GM18909 (cell line): ENCODE measurements around the gene PSMB7.

ENCODE experiments used
- ATAC-seq: cut with Tn5 transposase; IDR thresholded peaks from one replicate; pipeline ENCODE4 v1.9.1; 2021; ENCODE audit warnings: mild to moderate bottlenecking; ENCODE audit not compliant: unreplicated experiment, poor library complexity

Gene PSMB7

GRCh38 chr9:124386201-124386600, 29.0 kb downstream of the PSMB7 start:
- no peak for ATAC-seq

DNA sequence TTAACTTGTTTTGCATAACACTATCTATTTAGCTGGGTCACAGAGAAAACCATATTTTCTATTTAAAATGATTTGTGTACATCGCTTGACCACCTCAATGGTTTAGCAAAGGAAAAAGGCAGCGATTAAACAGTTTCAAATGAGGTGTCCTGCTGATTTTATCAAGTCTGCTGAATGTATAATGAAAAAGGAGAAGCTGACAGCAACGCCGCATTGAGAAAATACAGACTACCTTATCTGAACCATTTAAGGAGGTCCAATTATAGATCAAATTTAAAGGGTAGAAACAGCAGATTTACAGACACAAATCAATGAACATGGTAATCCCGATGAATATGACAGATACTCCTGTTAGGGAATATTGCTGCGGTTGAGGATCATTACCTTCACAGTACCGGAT, 29.6 kb downstream of the PSMB7 start:
- ATAC-seq, result no peak

- no peak for ATAC-seq
Observed at GRCh38 chr9:124384846-124385245, 30.4 kb downstream of the PSMB7 start.

DNA sequence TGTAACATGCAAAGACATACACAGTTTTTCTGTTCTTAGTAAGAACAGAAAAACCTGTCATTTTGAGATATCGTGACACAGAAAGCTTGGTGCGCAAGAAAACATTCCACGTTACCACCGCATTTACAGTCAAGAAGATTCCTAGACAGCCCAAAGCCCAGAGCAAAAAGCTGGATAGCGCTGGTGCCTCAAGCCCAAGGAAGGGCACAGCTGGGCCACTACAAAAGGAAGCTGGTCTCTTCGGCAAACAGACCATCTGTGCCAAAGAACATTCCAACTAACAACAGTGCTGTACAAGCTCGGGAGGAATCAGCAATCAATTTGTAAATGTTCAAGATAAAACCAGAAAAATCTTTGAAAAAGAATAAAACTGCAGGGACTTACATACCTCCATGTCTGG, 31.0 kb downstream of the PSMB7 start:
- ATAC-seq, result no peak

GRCh38 chr9:124381170-124381945, 33.9 kb downstream of the PSMB7 start:
- no peak for ATAC-seq

DNA sequence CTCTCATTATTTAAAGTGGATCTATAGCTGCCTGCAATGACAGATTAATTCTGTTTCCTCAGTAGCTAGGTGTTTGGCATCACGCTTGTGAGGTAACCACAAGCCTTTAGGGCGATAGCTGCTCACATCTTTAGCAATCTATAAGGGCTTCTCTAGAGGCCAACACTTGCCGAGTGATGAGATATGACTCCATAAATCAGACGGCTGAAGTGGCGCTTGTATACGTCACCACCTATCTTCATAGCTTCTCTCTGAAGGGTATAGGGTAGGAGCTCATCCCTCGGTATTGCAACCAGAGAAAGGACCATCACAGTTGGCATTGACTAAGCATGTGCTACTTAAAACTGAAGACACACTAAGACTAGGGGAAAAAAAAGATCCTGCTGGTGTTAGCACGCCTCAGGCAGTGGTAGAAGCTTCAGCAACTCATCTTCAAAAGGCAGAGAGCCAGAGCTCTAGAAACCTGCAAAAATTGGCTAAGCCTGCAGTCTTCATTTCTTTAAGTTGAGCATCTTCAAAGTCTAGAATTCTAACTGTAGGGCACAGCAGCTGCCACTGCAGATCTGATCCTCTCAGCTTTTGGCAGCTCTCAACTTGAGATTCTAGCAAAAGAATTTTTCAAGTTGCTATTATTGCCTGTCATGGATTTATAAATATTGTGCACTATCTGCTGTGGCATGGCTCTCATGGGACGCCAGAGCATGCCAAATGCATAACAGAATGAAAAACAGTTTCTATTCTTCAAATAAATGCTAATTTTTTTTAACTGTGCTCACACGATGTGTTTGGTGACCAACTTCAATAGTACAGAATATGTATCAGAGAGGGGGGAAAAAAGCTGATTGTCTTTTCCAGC, 37.5 kb downstream of the PSMB7 start:
- ATAC-seq, result no peak

- ATAC-seq, result no peak
Observed at GRCh38 chr9:124376329-124376728, 38.9 kb downstream of the PSMB7 start.

GRCh38 chr9:124375726-124376125, 39.5 kb downstream of the PSMB7 start:
- no peak for ATAC-seq

- no peak for ATAC-seq
Observed at GRCh38 chr9:124373851-124374250, 41.4 kb downstream of the PSMB7 start.

DNA sequence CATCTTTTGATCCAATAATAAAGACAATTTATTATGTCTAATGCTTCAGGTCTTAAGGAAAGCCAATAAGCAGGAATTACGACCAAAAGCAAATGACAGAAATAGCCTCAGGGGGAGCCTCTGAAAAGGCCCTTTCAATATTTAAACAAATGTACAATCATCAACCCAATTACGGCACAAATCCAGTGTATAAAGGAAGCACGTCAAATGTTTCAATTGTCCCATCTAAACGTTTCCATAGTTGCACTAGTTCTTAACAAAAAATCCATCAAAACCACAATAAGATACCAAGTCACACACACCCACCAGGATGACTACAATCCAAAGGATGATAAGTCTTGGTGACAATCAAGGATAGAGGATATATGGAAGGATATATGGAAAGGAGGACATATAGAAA, 41.9 kb downstream of the PSMB7 start:
- ATAC-seq, result no peak

DNA sequence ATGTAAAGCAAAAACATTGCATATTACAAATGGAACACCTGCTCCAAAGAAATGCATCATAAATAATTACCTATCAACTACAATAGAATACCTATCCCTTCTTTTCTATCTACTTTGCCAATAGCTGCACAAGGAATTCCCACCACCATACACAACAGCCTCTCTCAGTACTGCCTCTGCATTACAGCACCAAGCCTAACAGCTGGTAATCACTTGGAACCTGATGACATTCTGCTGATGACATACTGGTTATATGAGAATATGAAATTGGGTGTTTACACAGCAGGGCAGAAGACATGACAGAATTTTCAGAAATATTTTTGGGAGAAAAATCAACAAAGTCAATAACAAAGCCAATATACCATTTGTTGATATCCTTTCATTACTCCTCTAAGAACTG, 43.2 kb downstream of the PSMB7 start:
- no peak for ATAC-seq

DNA sequence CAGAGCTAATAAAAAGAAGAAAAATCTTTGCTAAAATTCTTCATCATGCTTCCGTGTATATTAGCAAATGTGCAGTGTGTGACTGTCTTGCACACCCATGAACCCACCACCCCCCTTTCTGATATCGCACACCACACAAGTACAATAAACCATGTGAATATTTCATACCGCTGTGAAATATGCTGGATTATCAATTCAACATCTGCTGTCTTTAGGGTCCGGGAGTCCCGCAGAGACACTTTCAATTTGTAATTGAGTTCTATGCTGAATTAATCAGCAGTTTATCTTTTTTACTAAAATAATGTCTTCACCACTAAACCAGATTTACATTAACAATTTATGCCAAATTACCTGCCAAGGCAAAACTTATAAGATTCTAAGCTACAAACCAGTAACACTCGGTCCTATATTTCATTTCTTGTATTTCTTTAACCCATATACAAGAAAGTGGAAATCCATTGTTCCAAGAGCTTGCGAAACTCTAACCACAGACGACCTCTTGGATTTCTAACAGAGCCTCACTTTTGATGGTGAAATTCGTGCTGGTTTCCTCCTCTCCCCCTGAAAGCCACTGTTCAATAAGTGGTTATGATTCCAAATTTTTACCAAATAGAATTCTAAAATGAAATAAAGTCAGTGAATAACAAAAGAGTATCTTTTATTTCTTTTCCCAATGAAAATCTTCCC, 44.2 kb downstream of the PSMB7 start:
- no peak for ATAC-seq

GRCh38 chr9:124369231-124369797, 45.9 kb downstream of the PSMB7 start:
- ATAC-seq, result no peak

GRCh38 chr9:124368692-124369091, 46.5 kb downstream of the PSMB7 start:
- ATAC-seq, result no peak

DNA sequence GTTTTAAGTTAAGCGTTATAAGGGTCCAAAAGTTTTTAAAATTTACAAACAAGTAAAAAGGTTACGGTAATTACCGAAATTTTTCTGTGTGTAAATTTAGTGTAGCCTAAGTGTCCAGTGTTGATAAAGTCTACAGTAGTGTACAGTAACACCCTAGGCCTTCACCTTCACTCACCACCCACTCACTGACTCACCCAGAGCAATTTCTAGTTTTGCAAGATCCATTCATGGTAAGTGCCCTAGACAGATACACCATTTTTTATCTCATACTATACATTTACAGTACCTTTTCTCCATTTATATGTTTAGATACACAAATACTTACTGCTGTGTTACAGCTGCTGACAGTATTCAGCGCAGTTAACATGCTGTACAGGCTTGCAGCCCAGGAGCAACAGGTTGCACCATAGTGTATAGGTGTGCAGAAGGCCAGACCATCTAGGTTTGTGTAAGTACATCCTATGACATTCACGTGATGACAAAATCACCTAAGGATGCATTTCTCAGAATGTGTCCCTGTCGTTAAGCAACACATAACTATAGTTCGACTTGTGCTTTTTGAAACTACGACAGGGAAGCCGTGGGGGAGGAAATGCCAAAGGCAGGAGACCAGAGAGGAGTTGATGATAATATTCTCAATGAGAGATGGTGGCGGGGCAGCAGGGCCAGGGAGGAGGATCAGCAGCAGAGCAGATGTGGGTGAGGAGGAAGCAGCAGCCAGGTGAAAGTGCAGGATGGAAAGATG, 48.6 kb downstream of the PSMB7 start:
- ATAC-seq, result no peak

GRCh38 chr9:124365036-124365435, 50.2 kb downstream of the PSMB7 start:
- ATAC-seq, result no peak

DNA sequence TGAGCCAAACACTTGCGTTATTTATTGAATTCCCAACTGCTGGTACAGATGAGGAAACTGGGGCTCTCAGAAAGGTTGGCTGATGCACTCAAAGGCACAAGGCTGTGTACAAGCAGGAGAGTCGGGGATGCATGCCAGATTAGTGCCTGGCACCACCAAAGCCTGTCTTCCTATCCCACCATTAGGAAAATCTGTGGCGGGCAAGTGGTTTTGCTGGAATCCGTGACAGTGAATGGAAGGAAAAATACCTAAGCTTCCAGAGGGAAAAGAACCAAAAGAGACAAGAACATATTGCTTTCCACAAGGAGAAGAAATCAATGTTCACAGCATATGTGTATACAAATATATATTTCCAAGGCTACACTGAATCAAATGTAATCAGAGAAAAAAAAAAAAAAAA, 51.1 kb downstream of the PSMB7 start:
- no peak for ATAC-seq

DNA sequence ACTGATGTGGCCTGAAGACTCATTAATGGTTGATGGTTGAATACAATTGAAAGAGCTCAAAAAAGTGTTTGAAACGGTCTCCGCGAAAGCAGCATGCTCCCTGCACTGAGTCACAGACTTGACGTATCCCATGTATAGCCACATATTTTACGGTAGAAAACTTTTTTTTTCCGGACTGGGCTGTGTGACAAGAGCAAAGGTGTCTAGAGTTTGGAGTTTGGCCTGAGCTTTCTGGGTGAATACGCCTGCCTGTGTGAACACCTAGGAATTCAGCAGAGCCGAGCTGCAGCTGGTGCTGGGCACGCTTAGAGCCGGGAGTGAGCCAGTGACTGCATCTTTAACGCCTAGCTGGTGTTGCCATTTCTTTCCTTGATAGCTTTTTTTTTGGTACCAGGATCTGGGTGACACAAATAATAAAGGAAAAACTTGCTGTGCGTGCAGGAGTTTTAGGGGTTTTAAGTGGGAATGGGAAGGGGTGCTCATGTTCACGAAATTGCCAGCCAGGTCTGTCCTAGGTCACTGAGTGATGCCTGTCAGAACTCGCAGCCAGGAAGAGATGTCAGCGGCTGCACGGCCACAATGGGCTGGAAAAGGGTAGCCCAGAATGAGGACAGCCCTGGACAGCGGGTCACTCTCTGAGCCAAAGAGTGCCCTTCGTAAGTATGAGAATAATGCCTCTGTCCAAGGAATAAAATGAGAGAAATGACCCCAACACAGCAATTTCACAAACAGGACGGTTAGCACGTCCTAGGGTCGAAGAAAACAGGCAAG, 51.7 kb downstream of the PSMB7 start:
- no peak for ATAC-seq

GRCh38 chr9:124361128-124361527, 54.1 kb downstream of the PSMB7 start:
- ATAC-seq, result no peak
